ENCODE measurements around the gene SPEN. TPM values are rescaled to one million over a fixed set of nuclear protein-coding genes. Genes with fewer than 3 reads are reported as not detected.

Gene SPEN
- total and polyA plus RNA-seq, 2 experiments from 2014 or later = 25.8 to 31.6 TPM

DNA sequence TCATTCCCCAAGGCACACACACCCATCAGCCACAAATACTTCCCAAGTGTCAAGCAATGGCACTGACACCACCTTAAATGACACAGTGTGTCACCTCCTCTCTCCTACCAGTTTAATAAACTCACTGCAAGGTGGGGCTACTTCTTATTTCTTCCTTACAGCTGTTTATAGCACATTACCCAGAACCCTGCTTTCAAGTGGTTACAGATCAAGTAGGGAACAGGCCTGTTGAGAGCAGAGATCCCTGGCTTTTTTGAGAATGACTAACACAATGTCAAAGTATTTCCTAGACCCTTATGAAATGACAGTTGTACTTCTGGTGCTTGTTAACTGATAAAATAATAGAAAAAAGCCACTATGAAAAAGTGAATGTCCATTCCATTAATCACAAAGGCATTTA, 108.6 kb downstream of the SPEN start:
- Histone ChIP-seq H3K4me1 (ENCODE audit: low read depth) (peaks cover 72% of the 10 kb centered on the region), H3K27ac (peak overlapping the region; percentile 65), H3K27me3 (no peaks in the 10 kb centered on the region), H3K9me3 (ENCODE audit: low read depth) (no peaks in the 10 kb centered on the region), H3K4me3 (no peak overlapping the region), H3K36me3 (no peaks in the 10 kb centered on the region)
- TF ChIP-seq, protein P1, sequence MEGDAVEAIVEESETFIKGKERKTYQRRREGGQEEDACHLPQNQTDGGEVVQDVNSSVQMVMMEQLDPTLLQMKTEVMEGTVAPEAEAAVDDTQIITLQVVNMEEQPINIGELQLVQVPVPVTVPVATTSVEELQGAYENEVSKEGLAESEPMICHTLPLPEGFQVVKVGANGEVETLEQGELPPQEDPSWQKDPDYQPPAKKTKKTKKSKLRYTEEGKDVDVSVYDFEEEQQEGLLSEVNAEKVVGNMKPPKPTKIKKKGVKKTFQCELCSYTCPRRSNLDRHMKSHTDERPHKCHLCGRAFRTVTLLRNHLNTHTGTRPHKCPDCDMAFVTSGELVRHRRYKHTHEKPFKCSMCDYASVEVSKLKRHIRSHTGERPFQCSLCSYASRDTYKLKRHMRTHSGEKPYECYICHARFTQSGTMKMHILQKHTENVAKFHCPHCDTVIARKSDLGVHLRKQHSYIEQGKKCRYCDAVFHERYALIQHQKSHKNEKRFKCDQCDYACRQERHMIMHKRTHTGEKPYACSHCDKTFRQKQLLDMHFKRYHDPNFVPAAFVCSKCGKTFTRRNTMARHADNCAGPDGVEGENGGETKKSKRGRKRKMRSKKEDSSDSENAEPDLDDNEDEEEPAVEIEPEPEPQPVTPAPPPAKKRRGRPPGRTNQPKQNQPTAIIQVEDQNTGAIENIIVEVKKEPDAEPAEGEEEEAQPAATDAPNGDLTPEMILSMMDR (IDR thresholded peaks at IDR 0.05; ENCODE audit: low read depth, low read length) = no peak
- DNase-seq (ENCODE audit: low read depth in 1 of 2, low spot score in 1 of 2) = peak in 1 of 2 donors; percentile 49

DNA sequence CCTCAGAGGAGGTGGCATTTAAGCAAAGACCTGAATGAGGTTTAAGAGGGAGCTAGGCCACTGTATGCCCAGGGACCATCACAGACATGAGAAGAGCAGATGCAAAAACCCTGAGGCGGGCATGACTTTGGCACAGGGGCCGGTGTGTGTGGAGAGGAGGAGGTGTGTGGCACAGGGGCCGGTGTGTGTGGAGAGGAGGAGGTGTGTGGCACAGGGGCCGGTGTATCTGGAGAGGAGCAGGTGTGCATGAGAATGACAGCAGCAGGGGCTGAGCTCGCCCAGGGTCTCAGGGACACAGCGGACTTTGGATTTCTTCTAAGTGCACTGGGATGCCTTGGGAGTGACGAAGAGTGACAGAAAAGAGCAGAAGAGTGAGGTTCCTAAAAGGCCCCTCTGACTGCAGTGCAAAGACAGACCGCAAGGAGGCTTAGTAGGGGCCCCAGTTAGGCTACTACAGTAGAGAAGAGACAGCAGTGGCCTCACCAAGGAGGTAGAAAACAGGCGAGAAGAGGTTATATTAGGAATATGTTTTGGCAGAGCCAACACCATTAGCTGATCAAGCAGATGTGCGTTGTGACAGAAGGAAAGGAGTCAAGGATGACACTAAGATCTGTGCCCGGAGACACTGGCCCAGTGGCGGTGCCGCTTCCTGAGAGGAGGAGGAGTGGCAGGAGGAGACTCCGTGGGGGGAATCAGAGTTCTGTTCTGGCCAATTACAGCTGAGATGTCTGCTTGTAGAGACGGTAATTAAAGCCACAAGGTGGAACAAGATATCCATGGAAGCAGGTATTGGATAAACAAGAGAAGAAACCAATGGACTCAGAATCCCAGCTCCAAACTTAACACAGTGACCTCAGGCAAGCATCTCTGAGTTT, 110.0 kb downstream of the SPEN start:
- Histone ChIP-seq H3K9me3 (ENCODE audit: low read depth) (no peaks in the 10 kb centered on the region), H3K27ac (peak overlapping the region; percentile 40), H3K36me3 (no peaks in the 10 kb centered on the region), H3K4me1 (ENCODE audit: low read depth) (peaks cover 64% of the 10 kb centered on the region), H3K4me3 (no peak overlapping the region), H3K27me3 (no peaks in the 10 kb centered on the region)
- DNase-seq (ENCODE audit: low read depth in 1 of 2, low spot score in 1 of 2) = peak in 1 of 2 donors; percentile 47
- TF ChIP-seq, protein P1 (IDR thresholded peaks at IDR 0.05; ENCODE audit: low read depth, low read length) = peak; percentile 47

- Histone ChIP-seq H3K27ac (no peak overlapping the region), H3K4me3 (no peak overlapping the region), H3K4me1 (ENCODE audit: low read depth) (peaks cover 59% of the 10 kb centered on the region), H3K27me3 (no peaks in the 10 kb centered on the region), H3K36me3 (no peaks in the 10 kb centered on the region), H3K9me3 (ENCODE audit: low read depth) (no peaks in the 10 kb centered on the region)
- no peak for DNase-seq (ENCODE audit: low read depth in 1 of 2, low spot score in 1 of 2)
- TF ChIP-seq, protein P1 (IDR thresholded peaks at IDR 0.05; ENCODE audit: low read depth, low read length) = no peak
Measured at GRCh38 chr1:15958111-15958510, 110.6 kb downstream of the SPEN start.

GRCh38 chr1:15958793-15959192, 111.3 kb downstream of the SPEN start:
- H3K4me1 ChIP-seq (ENCODE audit: low read depth) = peaks cover 52% of the 10 kb centered on the region
- TF ChIP-seq, protein P1 (IDR thresholded peaks at IDR 0.05; ENCODE audit: low read depth, low read length) = no peak
- DNase-seq (ENCODE audit: low read depth in 1 of 2, low spot score in 1 of 2) = no peak
- H3K9me3 ChIP-seq (ENCODE audit: low read depth) = no peaks in the 10 kb centered on the region
- H3K27me3 ChIP-seq = no peaks in the 10 kb centered on the region
- H3K36me3 ChIP-seq = no peaks in the 10 kb centered on the region
- H3K27ac ChIP-seq = no peak overlapping the region
- no peak overlapping the region for H3K4me3 ChIP-seq

GRCh38 chr1:15959424-15959823, 111.9 kb downstream of the SPEN start:
- peaks cover 45% of the 10 kb centered on the region for H3K4me1 ChIP-seq (ENCODE audit: low read depth)
- no peaks in the 10 kb centered on the region for H3K27me3 ChIP-seq
- TF ChIP-seq, protein P1 (IDR thresholded peaks at IDR 0.05; ENCODE audit: low read depth, low read length) = no peak
- no peaks in the 10 kb centered on the region for H3K9me3 ChIP-seq (ENCODE audit: low read depth)
- H3K4me3 ChIP-seq = no peak overlapping the region
- DNase-seq (ENCODE audit: low read depth in 1 of 2, low spot score in 1 of 2) = no peak
- no peak overlapping the region for H3K27ac ChIP-seq
- no peaks in the 10 kb centered on the region for H3K36me3 ChIP-seq
